ENCODE measurements around the gene LEF1. TPM values are rescaled to one million over a fixed set of nuclear protein-coding genes. Genes with fewer than 3 reads are reported as not detected.

Gene LEF1
- total RNA-seq, 1 experiment from 2014 or later: 2.0 TPM

GRCh38 chr4:108204518-108204917, 35.8 kb upstream of the LEF1 start:
- TF ChIP-seq, protein P1, sequence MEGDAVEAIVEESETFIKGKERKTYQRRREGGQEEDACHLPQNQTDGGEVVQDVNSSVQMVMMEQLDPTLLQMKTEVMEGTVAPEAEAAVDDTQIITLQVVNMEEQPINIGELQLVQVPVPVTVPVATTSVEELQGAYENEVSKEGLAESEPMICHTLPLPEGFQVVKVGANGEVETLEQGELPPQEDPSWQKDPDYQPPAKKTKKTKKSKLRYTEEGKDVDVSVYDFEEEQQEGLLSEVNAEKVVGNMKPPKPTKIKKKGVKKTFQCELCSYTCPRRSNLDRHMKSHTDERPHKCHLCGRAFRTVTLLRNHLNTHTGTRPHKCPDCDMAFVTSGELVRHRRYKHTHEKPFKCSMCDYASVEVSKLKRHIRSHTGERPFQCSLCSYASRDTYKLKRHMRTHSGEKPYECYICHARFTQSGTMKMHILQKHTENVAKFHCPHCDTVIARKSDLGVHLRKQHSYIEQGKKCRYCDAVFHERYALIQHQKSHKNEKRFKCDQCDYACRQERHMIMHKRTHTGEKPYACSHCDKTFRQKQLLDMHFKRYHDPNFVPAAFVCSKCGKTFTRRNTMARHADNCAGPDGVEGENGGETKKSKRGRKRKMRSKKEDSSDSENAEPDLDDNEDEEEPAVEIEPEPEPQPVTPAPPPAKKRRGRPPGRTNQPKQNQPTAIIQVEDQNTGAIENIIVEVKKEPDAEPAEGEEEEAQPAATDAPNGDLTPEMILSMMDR (IDR thresholded peaks at IDR 0.05; ENCODE audit: unreplicated experiment): no peak
- Mint-ChIP-seq H3K4me1 (ENCODE audit: insufficient read depth, unreplicated experiment) (no peaks in the 10 kb centered on the region), H3K4me3 (ENCODE audit: unreplicated experiment) (no peak overlapping the region), H3K27me3 (ENCODE audit: insufficient read depth, unreplicated experiment) (peaks cover 21% of the 10 kb centered on the region), H3K27ac (ENCODE audit: low read depth, unreplicated experiment) (no peak overlapping the region), H3K9me3 (ENCODE audit: unreplicated experiment) (no peaks in the 10 kb centered on the region), H3K36me3 (ENCODE audit: insufficient read depth, unreplicated experiment) (no peaks in the 10 kb centered on the region)
- no TSS peak for BruUV-seq (replicated peaks)
- CTCF ChIA-PET: no interaction called here
- POLR2A ChIA-PET: no interaction called here
- no peak for DNase-seq (ENCODE audit: unreplicated experiment)
- intact Hi-C loops (cut with micrococcal nuclease): no loop called here

GRCh38 chr4:108203377-108203776, 34.6 kb upstream of the LEF1 start:
- Mint-ChIP-seq H3K27me3 (ENCODE audit: insufficient read depth, unreplicated experiment) (peaks cover 21% of the 10 kb centered on the region), H3K27ac (ENCODE audit: low read depth, unreplicated experiment) (no peak overlapping the region), H3K4me3 (ENCODE audit: unreplicated experiment) (no peak overlapping the region), H3K9me3 (ENCODE audit: unreplicated experiment) (no peaks in the 10 kb centered on the region), H3K4me1 (ENCODE audit: insufficient read depth, unreplicated experiment) (no peaks in the 10 kb centered on the region), H3K36me3 (ENCODE audit: insufficient read depth, unreplicated experiment) (no peaks in the 10 kb centered on the region)
- no peak for DNase-seq (ENCODE audit: unreplicated experiment)
- TF ChIP-seq, protein P1 (IDR thresholded peaks at IDR 0.05; ENCODE audit: unreplicated experiment): no peak
- BruUV-seq (replicated peaks): no TSS peak
- POLR2A ChIA-PET: no interaction called here
- intact Hi-C loops (cut with micrococcal nuclease): no loop called here
- CTCF ChIA-PET: no interaction called here

DNA sequence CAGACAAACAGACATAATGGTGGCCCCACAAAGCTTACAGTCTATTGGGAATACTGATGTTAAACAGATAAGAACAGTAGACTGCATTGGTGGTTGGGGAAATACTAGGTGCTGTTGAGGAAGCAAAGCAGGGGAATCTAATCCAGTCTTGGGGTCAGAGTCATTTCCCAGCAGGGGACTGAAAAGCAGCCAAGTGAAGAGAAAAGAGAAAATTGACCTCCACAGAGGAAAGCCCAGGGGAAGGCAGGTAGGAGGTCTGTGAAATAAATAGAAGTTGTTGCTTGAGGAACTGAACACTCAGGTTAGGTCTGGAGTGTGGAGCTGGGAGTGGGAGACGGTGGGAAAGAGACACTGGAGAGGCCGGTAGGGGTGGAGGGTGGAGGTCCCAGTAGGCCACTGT, 33.0 kb upstream of the LEF1 start:
- ChIA-PET POLR2A (no interaction called here), CTCF (no interaction called here)
- H3K27me3 Mint-ChIP-seq (ENCODE audit: insufficient read depth, unreplicated experiment): peaks cover 17% of the 10 kb centered on the region
- H3K4me1 Mint-ChIP-seq (ENCODE audit: insufficient read depth, unreplicated experiment): no peaks in the 10 kb centered on the region
- intact Hi-C loops (cut with micrococcal nuclease): no loop called here
- H3K36me3 Mint-ChIP-seq (ENCODE audit: insufficient read depth, unreplicated experiment): no peaks in the 10 kb centered on the region
- no TSS peak for BruUV-seq (replicated peaks)
- DNase-seq (ENCODE audit: unreplicated experiment): no peak
- H3K9me3 Mint-ChIP-seq (ENCODE audit: unreplicated experiment): no peaks in the 10 kb centered on the region
- no peak overlapping the region for H3K4me3 Mint-ChIP-seq (ENCODE audit: unreplicated experiment)
- H3K27ac Mint-ChIP-seq (ENCODE audit: low read depth, unreplicated experiment): no peak overlapping the region
- TF ChIP-seq, protein P1 (IDR thresholded peaks at IDR 0.05; ENCODE audit: unreplicated experiment): no peak

- H3K27me3 Mint-ChIP-seq (ENCODE audit: insufficient read depth, unreplicated experiment): peaks cover 8% of the 10 kb centered on the region
- H3K9me3 Mint-ChIP-seq (ENCODE audit: unreplicated experiment): no peaks in the 10 kb centered on the region
- BruUV-seq (replicated peaks): no TSS peak
- H3K27ac Mint-ChIP-seq (ENCODE audit: low read depth, unreplicated experiment): no peak overlapping the region
- H3K36me3 Mint-ChIP-seq (ENCODE audit: insufficient read depth, unreplicated experiment): no peaks in the 10 kb centered on the region
- intact Hi-C loops (cut with micrococcal nuclease): no loop called here
- TF ChIP-seq, protein P1 (IDR thresholded peaks at IDR 0.05; ENCODE audit: unreplicated experiment): no peak
- H3K4me1 Mint-ChIP-seq (ENCODE audit: insufficient read depth, unreplicated experiment): no peaks in the 10 kb centered on the region
- H3K4me3 Mint-ChIP-seq (ENCODE audit: unreplicated experiment): no peak overlapping the region
- ChIA-PET CTCF (interaction anchor here (0.7 to 1.7 kb wide), 2 partner anchors 18 to 373 kb away, joined by 3 to 6 read pairs; no protein-coding TSS in a partner anchor), POLR2A (no interaction called here)
- DNase-seq (ENCODE audit: unreplicated experiment): no peak
Observed at GRCh38 chr4:108199881-108200280, 31.1 kb upstream of the LEF1 start.
